Choroid plexus epithelial cell (primary cell): ENCODE results near the gene YIPF3.
"Not testable (repeated sequence)": the region's sequence is repeated elsewhere in the genome, so short reads cannot be mapped to it uniquely, and the experiment has no call there.

ENCODE experiments used
- DNase-seq: peaks from one replicate; pipeline ENCODE4 v3.0.0-alpha.2; 2010; ENCODE audit warnings: low read depth
- H3K4me3 ChIP-seq: 2 replicates; pipeline ENCODE4 v1.5.1; 2011; ENCODE audit warnings: low read depth, mild to moderate bottlenecking, control low read depth, low read length, moderate library complexity
- CTCF ChIP-seq: conservative IDR thresholded peaks from 2 replicates; pipeline ENCODE4 v1.5.1; 2011; ENCODE audit warnings: low read depth, mild to moderate bottlenecking, control low read depth, inconsistent platforms, low read length, moderate library complexity

YIPF3 gene

GRCh38 chr6:43516697-43517504, at the start of gene YIPF3, which contains the start of gene POLR1C:
Gene YIPF3, minus strand, starts transcription at chr6:43516926. Its CDS starts 119 bp downstream, at chr6:43516807.
Gene POLR1C, plus strand, starts transcription at chr6:43517089. Its CDS starts 21 bp downstream, at chr6:43517110.
- peak within 1 kb of the TSS; percentile 98 for H3K4me3 ChIP-seq
- TF ChIP-seq CTCF = no peak
- peak; percentile 99 for DNase-seq

GRCh38 chr6:43559328-43559727, 42.6 kb upstream of the YIPF3 start:
- no peak for DNase-seq
- no peak for TF ChIP-seq CTCF
- H3K4me3 ChIP-seq = no peak overlapping the region

GRCh38 chr6:43557620-43558019, 40.9 kb upstream of the YIPF3 start:
- not testable (repeated sequence) for DNase-seq, H3K4me3 ChIP-seq

GRCh38 chr6:43547222-43547621, 30.5 kb upstream of the YIPF3 start:
- DNase-seq = no peak
- H3K4me3 ChIP-seq = no peak overlapping the region
- no peak for TF ChIP-seq CTCF

- no peak overlapping the region for H3K4me3 ChIP-seq
- no peak for DNase-seq
- TF ChIP-seq CTCF = no peak
Measured at GRCh38 chr6:43544461-43544860, 27.7 kb upstream of the YIPF3 start.

GRCh38 chr6:43541774-43542471, 25.2 kb upstream of the YIPF3 start:
- TF ChIP-seq CTCF = no peak
- no peak overlapping the region for H3K4me3 ChIP-seq
- no peak for DNase-seq

GRCh38 chr6:43540507-43540906, 23.8 kb upstream of the YIPF3 start:
- DNase-seq = no peak
- no peak for TF ChIP-seq CTCF
- H3K4me3 ChIP-seq = no peak overlapping the region

GRCh38 chr6:43539409-43539808, 22.7 kb upstream of the YIPF3 start:
- not testable (repeated sequence) for H3K4me3 ChIP-seq, DNase-seq

- not testable (repeated sequence) for DNase-seq, H3K4me3 ChIP-seq
Measured at GRCh38 chr6:43538986-43539385, 22.3 kb upstream of the YIPF3 start.
